Natural killer cell (primary cell): ENCODE measurements around the gene SNRPB2. TPM values are rescaled to one million over a fixed set of nuclear protein-coding genes. Genes with fewer than 3 reads are reported as not detected.

ENCODE experiments used
- ATAC-seq, 3 donors: fragments of 150-1000 bp in 2 of 3; fragments of 200-7000 bp in 1 of 3; cut with Tn5 transposase; 1 replicate in 1 of 3; 2 replicates in 2 of 3; pipeline ENCODE4 v1.10.0; 2021; ENCODE audit warnings: mild to moderate bottlenecking in 2 of 3, moderate library complexity in 2 of 3
- DNase-seq, 2 donors: peaks; one replicate each; pipeline versions ENCODE4 v3.0.0 to v3.0.0-alpha.2; 2013 to 2021; ENCODE audit warnings: mixed read lengths in 1 of 2
- H3K27ac ChIP-seq: one replicate; pipeline ENCODE4 v1.5.1; 2013; ENCODE audit warnings: mild to moderate bottlenecking, low read length
- H3K27me3 ChIP-seq: one replicate; pipeline ENCODE4 v1.6.1; 2013; ENCODE audit warnings: low read length; ENCODE audit not compliant: control insufficient read depth, insufficient read depth
- H3K36me3 ChIP-seq: one replicate; pipeline ENCODE4 v1.6.1; 2013; ENCODE audit warnings: low read length; ENCODE audit not compliant: control insufficient read depth, insufficient read depth
- H3K4me1 ChIP-seq: one replicate; pipeline ENCODE4 v1.6.1; 2013; ENCODE audit warnings: low read length; ENCODE audit not compliant: control insufficient read depth, insufficient read depth
- H3K4me3 ChIP-seq: one replicate; pipeline ENCODE4 v1.5.1; 2013; ENCODE audit warnings: low read length
- H3K9me3 ChIP-seq: one replicate; pipeline ENCODE4 v1.6.1; 2013; ENCODE audit warnings: low read length; ENCODE audit not compliant: control insufficient read depth, insufficient read depth
- H3K27ac Mint-ChIP-seq, 2 donors: one replicate each; pipeline ENCODE4 v1.8.0; 2022; ENCODE audit warnings: mild to moderate bottlenecking in 2 of 2, mixed read lengths in 2 of 2, moderate library complexity in 1 of 2
- H3K27me3 Mint-ChIP-seq, 2 donors: one replicate each; pipeline ENCODE4 v1.8.0; 2022; ENCODE audit warnings: low read depth in 2 of 2, mixed read lengths in 2 of 2
- H3K36me3 Mint-ChIP-seq: one replicate; pipeline ENCODE4 v1.8.0; 2022; ENCODE audit warnings: mixed read lengths
- H3K4me1 Mint-ChIP-seq, 2 donors: one replicate each; pipeline ENCODE4 v1.8.0; 2022; ENCODE audit warnings: mixed read lengths in 2 of 2
- H3K4me3 Mint-ChIP-seq: one replicate; pipeline ENCODE4 v1.8.0; 2022; ENCODE audit warnings: mild to moderate bottlenecking, moderate library complexity, mixed read lengths
- H3K9me3 Mint-ChIP-seq, 2 donors: one replicate each; pipeline ENCODE4 v1.8.0; 2022; ENCODE audit warnings: mixed read lengths in 2 of 2
- CTCF ChIP-seq: fragments of 200-600 bp; IDR thresholded peaks from one replicate; pipeline ENCODE4 v1.8.0; 2022; ENCODE audit warnings: antibody characterized with exemption
- WGBS: methylation state at CpG from one replicate; pipeline ENCODE4 v1.1.7; 2013; ENCODE audit warnings: missing lambda C conversion rate; ENCODE audit not compliant: insufficient coverage; 5-methylcytosine and 5-hydroxymethylcytosine counted together
- intact Hi-C: fragments of 100-400 bp; cut with micrococcal nuclease; formaldehyde crosslinking; loops from one replicate; pipeline ENCODE4 v1.14.2; 2022
- total RNA-seq, 4 donors: library from RNA; stranded (reverse); fragments of 120-200 nt in 1 of 4; gene quantifications; one replicate each; pipeline versions ENCODE4 v1.2.3 to v1.2.4, GENCODE V29; 2013 to 2022

Gene SNRPB2
- total RNA-seq, 3 donors from 2014 or later (not counting 1 experiment from before 2014, with no cell fraction given): 39.4 to 43.0 (median 40.5) TPM

- Mint-ChIP-seq H3K36me3 (peaks cover 8% of the 10 kb centered on the region), H3K27me3 (peaks cover 46 to 65% of the 10 kb centered on the region in 2 donors), H3K9me3 (no peaks in the 10 kb centered on the region), H3K27ac (no peak overlapping the region), H3K4me3 (no peak overlapping the region), H3K4me1 (peaks cover 17 to 20% of the 10 kb centered on the region in 2 donors)
- intact Hi-C loops: no loop called here
- H3K36me3 ChIP-seq: no peaks in the 10 kb centered on the region
- DNase-seq: no peak
- WGBS: 91% methylated on average over 3 of the region's 3 CpGs
- no peak overlapping the region for H3K27ac ChIP-seq
- H3K4me1 ChIP-seq: peaks cover 12% of the 10 kb centered on the region
- no peak overlapping the region for H3K4me3 ChIP-seq
- no peak for ATAC-seq
- peaks cover 4% of the 10 kb centered on the region for H3K9me3 ChIP-seq
- no peaks in the 10 kb centered on the region for H3K27me3 ChIP-seq
- no peak for TF ChIP-seq CTCF
Observed at GRCh38 chr20:16710781-16711180, 19.0 kb upstream of the SNRPB2 start.

- DNase-seq (no peak), ATAC-seq (no peak)
- intact Hi-C loops: no loop called here
- Mint-ChIP-seq H3K9me3 (no peaks in the 10 kb centered on the region), H3K27ac (no peak overlapping the region), H3K36me3 (peaks cover 14% of the 10 kb centered on the region), H3K4me3 (no peak overlapping the region), H3K27me3 (peaks cover 48 to 68% of the 10 kb centered on the region in 2 donors), H3K4me1 (peaks cover 17 to 20% of the 10 kb centered on the region in 2 donors)
- H3K27me3 ChIP-seq: no peaks in the 10 kb centered on the region
- WGBS: 92% methylated on average over 4 of the region's 4 CpGs
- no peak for TF ChIP-seq CTCF
- no peaks in the 10 kb centered on the region for H3K36me3 ChIP-seq
- no peak overlapping the region for H3K27ac ChIP-seq
- H3K9me3 ChIP-seq: no peaks in the 10 kb centered on the region
- peaks cover 12% of the 10 kb centered on the region for H3K4me1 ChIP-seq
- H3K4me3 ChIP-seq: no peak overlapping the region
Observed at GRCh38 chr20:16711661-16712258, 18.1 kb upstream of the SNRPB2 start.

GRCh38 chr20:16712511-16712947, 17.3 kb upstream of the SNRPB2 start:
- Mint-ChIP-seq H3K4me1 (peaks cover 17 to 20% of the 10 kb centered on the region in 2 donors), H3K4me3 (no peak overlapping the region), H3K27me3 (peaks cover 49 to 69% of the 10 kb centered on the region in 2 donors), H3K36me3 (peaks cover 14% of the 10 kb centered on the region), H3K9me3 (no peaks in the 10 kb centered on the region), H3K27ac (no peak overlapping the region)
- no peak overlapping the region for H3K4me3 ChIP-seq
- intact Hi-C loops: no loop called here
- peaks cover 12% of the 10 kb centered on the region for H3K4me1 ChIP-seq
- WGBS: 73% methylated on average over 6 of the region's 6 CpGs
- ATAC-seq: no peak
- DNase-seq: no peak
- H3K27me3 ChIP-seq: no peaks in the 10 kb centered on the region
- H3K27ac ChIP-seq: no peak overlapping the region
- no peaks in the 10 kb centered on the region for H3K9me3 ChIP-seq
- H3K36me3 ChIP-seq: no peaks in the 10 kb centered on the region
- TF ChIP-seq CTCF: no peak

GRCh38 chr20:16713066-16713465, 16.8 kb upstream of the SNRPB2 start:
- Mint-ChIP-seq H3K27ac (no peak overlapping the region), H3K9me3 (no peaks in the 10 kb centered on the region), H3K4me3 (no peak overlapping the region), H3K36me3 (peaks cover 12% of the 10 kb centered on the region), H3K4me1 (peaks cover 14 to 17% of the 10 kb centered on the region in 2 donors), H3K27me3 (peaks cover 48 to 67% of the 10 kb centered on the region in 2 donors)
- no peaks in the 10 kb centered on the region for H3K27me3 ChIP-seq
- H3K4me1 ChIP-seq: peaks cover 12% of the 10 kb centered on the region
- intact Hi-C loops: no loop called here
- no peaks in the 10 kb centered on the region for H3K36me3 ChIP-seq
- no peaks in the 10 kb centered on the region for H3K9me3 ChIP-seq
- ATAC-seq (no peak), DNase-seq (no peak)
- H3K4me3 ChIP-seq: no peak overlapping the region
- no peak for TF ChIP-seq CTCF
- no peak overlapping the region for H3K27ac ChIP-seq
